Measurements from ENCODE around the gene RPL7A. TPM values are rescaled to one million over a fixed set of nuclear protein-coding genes. Genes with fewer than 3 reads are reported as not detected.

Gene RPL7A
- total RNA-seq, 1 donor from 2014 or later = 1,772 TPM

DNA sequence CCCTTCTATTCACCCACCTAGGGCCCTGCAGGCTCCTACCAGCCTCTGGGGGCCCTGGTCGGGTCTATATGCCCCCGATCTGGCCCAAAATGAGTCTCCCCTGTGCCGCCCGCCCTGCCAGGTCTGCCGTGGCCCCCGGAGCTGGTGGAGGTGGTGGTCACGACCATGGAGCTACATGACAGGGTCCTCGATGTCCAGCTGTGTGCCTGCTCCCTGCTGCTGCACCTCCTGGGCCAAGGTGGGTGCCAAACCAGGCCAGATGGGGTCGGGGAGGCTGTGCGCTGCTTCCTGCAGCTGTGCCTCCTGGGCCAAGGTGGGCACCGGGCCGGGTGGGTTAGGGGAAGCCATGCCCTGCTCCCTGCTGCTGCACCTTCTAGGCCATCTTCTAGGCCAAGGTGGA lies 52.3 kb downstream of the RPL7A start:
- no peak for DNase-seq (ENCODE audit: extremely low spot score, unreplicated experiment)
- Mint-ChIP-seq H3K9me3 (ENCODE audit: unreplicated experiment) (no peaks in the 10 kb centered on the region), H3K4me1 (ENCODE audit: unreplicated experiment) (peaks cover 2% of the 10 kb centered on the region), H3K36me3 (ENCODE audit: unreplicated experiment) (peaks cover 4% of the 10 kb centered on the region), H3K27me3 (ENCODE audit: unreplicated experiment) (peaks cover 12% of the 10 kb centered on the region), H3K27ac (ENCODE audit: unreplicated experiment) (no peak overlapping the region), H3K4me3 (ENCODE audit: unreplicated experiment) (no peak overlapping the region)
- TF ChIP-seq CTCF (IDR thresholded peaks at IDR 0.05) = no peak

Other genes starting within 250 kb of the RPL7A start
- gene RALGDS, start 227.0 kb upstream of the RPL7A start, total RNA-seq = 35.1 and 38.4 TPM in 2 replicates
- 3.1 and 4.1 TPM in 2 replicates for gene GBGT1, start 184.3 kb upstream of the RPL7A start, total RNA-seq
- gene OBP2B, start 139.0 kb upstream of the RPL7A start, total RNA-seq = not detected in 2 replicates
- gene ABO, start 73.0 kb upstream of the RPL7A start, total RNA-seq = not detected in 2 replicates
- gene SURF6, start 12.0 kb upstream of the RPL7A start, total RNA-seq = 16.0 and 19.8 TPM in 2 replicates
- 23.4 and 27.6 TPM in 2 replicates for gene MED22, start 87 bp upstream of the RPL7A start, total RNA-seq
- gene SURF1, start 8.3 kb downstream of the RPL7A start, total RNA-seq = 36.2 and 39.4 TPM in 2 replicates
- gene SURF2, start 8.3 kb downstream of the RPL7A start, total RNA-seq = 15.4 and 16.3 TPM in 2 replicates
- 190 and 201 TPM in 2 replicates for gene SURF4, start 27.8 kb downstream of the RPL7A start, total RNA-seq
- 3.5 and 5.1 TPM in 2 replicates for gene STKLD1, start 28.1 kb downstream of the RPL7A start, total RNA-seq
- 22.2 and 22.8 TPM in 2 replicates for gene REXO4, start 69.8 kb downstream of the RPL7A start, total RNA-seq
- gene ADAMTS13, start 74.1 kb downstream of the RPL7A start, total RNA-seq = 7.4 and 8.8 TPM in 2 replicates
- 28.9 and 29.3 TPM in 2 replicates for gene CACFD1, start 111.8 kb downstream of the RPL7A start, total RNA-seq
- 8.0 and 8.4 TPM in 2 replicates for gene SLC2A6, start 130.9 kb downstream of the RPL7A start, total RNA-seq
- gene MYMK, start 176.7 kb downstream of the RPL7A start, total RNA-seq = not detected in 2 replicates
- 0.10 and 0.11 TPM in 2 replicates for gene ADAMTSL2, start 186.5 kb downstream of the RPL7A start, total RNA-seq

All from osteocyte (in vitro differentiated cells).